GM21576 (cell line): ENCODE results near the gene COL6A1.
"Not testable (repeated sequence)": the region's sequence is repeated elsewhere in the genome, so short reads cannot be mapped to it uniquely, and the experiment has no call there.

Source experiments
- ATAC-seq: cut with Tn5 transposase; IDR thresholded peaks from one replicate; pipeline ENCODE4 v1.9.1; 2021; ENCODE audit warnings: mild to moderate bottlenecking, moderate library complexity; ENCODE audit not compliant: unreplicated experiment

Gene COL6A1

GRCh38 chr21:46005481-46005881 lies 23.9 kb downstream of the COL6A1 start:
- ATAC-seq, result no peak

GRCh38 chr21:46005894-46006546 lies 24.4 kb downstream of the COL6A1 start:
- ATAC-seq, result not testable (repeated sequence)

GRCh38 chr21:46006547-46007491 lies 25.2 kb downstream of the COL6A1 start:
- no peak for ATAC-seq

GRCh38 chr21:46007492-46007868 lies 25.9 kb downstream of the COL6A1 start:
- no peak for ATAC-seq

GRCh38 chr21:46008893-46009621 lies 27.5 kb downstream of the COL6A1 start:
- ATAC-seq, result no peak

- ATAC-seq, result no peak
Measured at GRCh38 chr21:46009951-46010705, 28.6 kb downstream of the COL6A1 start.

- ATAC-seq, result no peak
Measured at GRCh38 chr21:46011267-46011967, 29.8 kb downstream of the COL6A1 start.

- ATAC-seq, result no peak
Measured at GRCh38 chr21:46012154-46012553, 30.6 kb downstream of the COL6A1 start.

- no peak for ATAC-seq
Measured at GRCh38 chr21:46014828-46015227, 33.3 kb downstream of the COL6A1 start.

GRCh38 chr21:46017148-46017547 lies 35.6 kb downstream of the COL6A1 start:
- no peak for ATAC-seq

- no peak for ATAC-seq
Measured at GRCh38 chr21:46017695-46018094, 36.1 kb downstream of the COL6A1 start.

GRCh38 chr21:46018615-46019014 lies 37.0 kb downstream of the COL6A1 start:
- no peak for ATAC-seq

GRCh38 chr21:46020581-46020980 lies 39.0 kb downstream of the COL6A1 start:
- ATAC-seq, result no peak

GRCh38 chr21:46021398-46021797 lies 39.8 kb downstream of the COL6A1 start:
- no peak for ATAC-seq

- no peak for ATAC-seq
Measured at GRCh38 chr21:46021978-46022544, 40.5 kb downstream of the COL6A1 start.

- ATAC-seq, result no peak
Measured at GRCh38 chr21:46022551-46023525, 41.3 kb downstream of the COL6A1 start.

- ATAC-seq, result no peak
Measured at GRCh38 chr21:46023555-46023954, 42.0 kb downstream of the COL6A1 start.

GRCh38 chr21:46024141-46024540 lies 42.6 kb downstream of the COL6A1 start:
- no peak for ATAC-seq
